Gastroesophageal sphincter (tissue), 3 donors: ENCODE results near the gene SDK1.
"Not testable (repeated sequence)": the region's sequence is repeated elsewhere in the genome, so short reads cannot be mapped to it uniquely, and the experiment has no call there.

Source experiments
- POLR2A ChIP-seq, 2 donors: fragments of 450-650 bp; IDR thresholded peaks; one replicate each; pipeline ENCODE4 v1.6.1; 2017; ENCODE audit warnings: antibody characterized with exemption in 2 of 2, mild to moderate bottlenecking in 2 of 2, moderate library complexity in 1 of 2
- TF ChIP-seq, protein P1 (sequence below), 4 experiments: fragments of 200-600 bp in 2 of 4; fragments of 450-650 bp in 2 of 4; sonication (generic) in 1 of 4; IDR thresholded peaks; one replicate each; pipeline ENCODE4 v1.5.1; 2017 to 2019; ENCODE audit warnings: antibody characterized with exemption in 4 of 4, mild to moderate bottlenecking in 2 of 4, moderate library complexity in 2 of 4

DNA sequence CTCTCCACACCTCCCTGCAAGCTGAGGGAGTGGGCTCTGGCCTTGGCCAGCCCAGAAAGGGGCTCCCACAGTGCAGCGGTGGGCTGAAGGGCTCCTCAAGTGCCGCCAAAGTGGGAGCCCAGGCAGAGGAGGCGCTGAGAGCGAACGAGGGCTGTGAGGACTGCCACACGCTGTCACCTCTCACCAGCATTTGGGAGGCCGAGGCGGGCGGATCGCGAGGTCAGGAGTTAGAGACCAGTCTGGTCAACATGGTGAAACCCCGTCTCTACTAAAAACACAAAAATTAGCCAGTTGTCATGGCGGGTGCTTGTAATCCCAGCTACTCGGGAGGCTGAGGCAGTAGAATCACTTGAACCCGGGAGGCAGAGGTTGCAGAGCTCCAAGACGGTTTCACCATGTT is 1013.3 kb downstream of the SDK1 start:
- TF ChIP-seq, protein P1, sequence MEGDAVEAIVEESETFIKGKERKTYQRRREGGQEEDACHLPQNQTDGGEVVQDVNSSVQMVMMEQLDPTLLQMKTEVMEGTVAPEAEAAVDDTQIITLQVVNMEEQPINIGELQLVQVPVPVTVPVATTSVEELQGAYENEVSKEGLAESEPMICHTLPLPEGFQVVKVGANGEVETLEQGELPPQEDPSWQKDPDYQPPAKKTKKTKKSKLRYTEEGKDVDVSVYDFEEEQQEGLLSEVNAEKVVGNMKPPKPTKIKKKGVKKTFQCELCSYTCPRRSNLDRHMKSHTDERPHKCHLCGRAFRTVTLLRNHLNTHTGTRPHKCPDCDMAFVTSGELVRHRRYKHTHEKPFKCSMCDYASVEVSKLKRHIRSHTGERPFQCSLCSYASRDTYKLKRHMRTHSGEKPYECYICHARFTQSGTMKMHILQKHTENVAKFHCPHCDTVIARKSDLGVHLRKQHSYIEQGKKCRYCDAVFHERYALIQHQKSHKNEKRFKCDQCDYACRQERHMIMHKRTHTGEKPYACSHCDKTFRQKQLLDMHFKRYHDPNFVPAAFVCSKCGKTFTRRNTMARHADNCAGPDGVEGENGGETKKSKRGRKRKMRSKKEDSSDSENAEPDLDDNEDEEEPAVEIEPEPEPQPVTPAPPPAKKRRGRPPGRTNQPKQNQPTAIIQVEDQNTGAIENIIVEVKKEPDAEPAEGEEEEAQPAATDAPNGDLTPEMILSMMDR (IDR thresholded peaks at IDR 0.05), result not testable (repeated sequence)
- not testable (repeated sequence) for TF ChIP-seq POLR2A (IDR thresholded peaks at IDR 0.05)
